ENCODE results near the gene ADAP1.

Gene ADAP1

GRCh38 chr7:877312-878232, 76.9 kb downstream of the ADAP1 start:
- Histone ChIP-seq H4K20me1 (ENCODE audit: insufficient read depth, low read length) (peaks cover 45% of the 10 kb centered on the region), H3K79me2 (ENCODE audit: insufficient read depth, low read length) (peaks cover 61% of the 10 kb centered on the region)
- DNase-seq, result peak; percentile 43

GRCh38 chr7:876972-877311, 77.5 kb downstream of the ADAP1 start:
- no peak for DNase-seq
- no peak for TF ChIP-seq CTCF (IDR thresholded peaks at IDR 0.05; ENCODE audit: borderline replicate concordance, extremely low read depth, low read length, poor library complexity, severe bottlenecking)
- no peak for TF ChIP-seq EZH2 (IDR thresholded peaks at IDR 0.05; ENCODE audit: borderline replicate concordance, low read depth, low read length, severe bottlenecking)

More at GRCh38 chr7:877312-878232, 76.9 kb downstream of the ADAP1 start:
- peak overlapping the region; percentile 80; the same call in 1 of the 2 replicates for H2AFZ ChIP-seq (ENCODE audit: low read depth, low read length)
- H3K4me3 ChIP-seq (ENCODE audit: low read depth in 1 of 2, low read length in 2 of 2), result peak overlapping the region; percentile 72 to 98; a peak in 3 of 4 replicates
- no peak for TF ChIP-seq CTCF (IDR thresholded peaks at IDR 0.05; ENCODE audit: borderline replicate concordance, extremely low read depth, low read length, poor library complexity, severe bottlenecking)
- TF ChIP-seq EZH2 (IDR thresholded peaks at IDR 0.05; ENCODE audit: borderline replicate concordance, low read depth, low read length, severe bottlenecking), result no peak
- H3K27me3 ChIP-seq (ENCODE audit: insufficient read depth, low read length, poor library complexity), result no peaks in the 10 kb centered on the region
- H3K4me1 ChIP-seq (ENCODE audit: insufficient read depth, low read length), result peaks cover 44% of the 10 kb centered on the region
- no peaks in the 10 kb centered on the region for H3K9me3 ChIP-seq (ENCODE audit: insufficient read depth, low read length, severe bottlenecking)
- H3K9ac ChIP-seq (ENCODE audit: low read depth, low read length), result peak overlapping the region; percentile 77
- peaks cover 36% of the 10 kb centered on the region for H3K36me3 ChIP-seq (ENCODE audit: insufficient read depth, low read length)
- H3K4me2 ChIP-seq (ENCODE audit: insufficient read depth, low read length), result peak overlapping the region; percentile 94
- 0 out of 3 replicates have a peak, but pooled peaks have one; percentile 2 for ATAC-seq (ENCODE audit: insufficient read depth, low read depth)
- H3K27ac ChIP-seq (ENCODE audit: low read length), result peak overlapping the region; percentile 81

GRCh38 chr7:876077-876971, 78.2 kb downstream of the ADAP1 start, which contains the start of gene GET4:
GET4 (plus strand) TSS chr7:876554; CDS start chr7:876646, 92 bp downstream.
- Histone ChIP-seq H3K36me3 (ENCODE audit: insufficient read depth, low read length) (peaks cover 44% of the 10 kb centered on the region), H2AFZ (ENCODE audit: low read depth, low read length) (peak within 1 kb of the TSS; percentile 80), H3K9me3 (ENCODE audit: insufficient read depth, low read length, severe bottlenecking) (no peaks in the 10 kb centered on the region), H3K27me3 (ENCODE audit: insufficient read depth, low read length, poor library complexity) (no peaks in the 10 kb centered on the region), H3K27ac (ENCODE audit: low read length) (peak within 1 kb of the TSS; percentile 81), H3K4me2 (ENCODE audit: insufficient read depth, low read length) (peak within 1 kb of the TSS; percentile 94), H3K4me1 (ENCODE audit: insufficient read depth, low read length) (peaks cover 44% of the 10 kb centered on the region), H3K79me2 (ENCODE audit: insufficient read depth, low read length) (peaks cover 48% of the 10 kb centered on the region), H3K9ac (ENCODE audit: low read depth, low read length) (peak within 1 kb of the TSS; percentile 77), H3K4me3 (ENCODE audit: low read depth in 1 of 2, low read length in 2 of 2) (peak within 1 kb of the TSS; percentile 72 to 98; a peak in 3 of 4 replicates), H4K20me1 (ENCODE audit: insufficient read depth, low read length) (peaks cover 33% of the 10 kb centered on the region)
- ATAC-seq (ENCODE audit: insufficient read depth, low read depth) (peak; percentile 83), DNase-seq (peak; percentile 95)
- peak; percentile 37 for TF ChIP-seq CTCF (IDR thresholded peaks at IDR 0.05; ENCODE audit: borderline replicate concordance, extremely low read depth, low read length, poor library complexity, severe bottlenecking)
- TF ChIP-seq EZH2 (IDR thresholded peaks at IDR 0.05; ENCODE audit: borderline replicate concordance, low read depth, low read length, severe bottlenecking), result no peak

More at GRCh38 chr7:876972-877311, 77.5 kb downstream of the ADAP1 start:
- H3K9ac ChIP-seq (ENCODE audit: low read depth, low read length), result peak overlapping the region; percentile 77
- peaks cover 39% of the 10 kb centered on the region for H3K36me3 ChIP-seq (ENCODE audit: insufficient read depth, low read length)
- no peaks in the 10 kb centered on the region for H3K27me3 ChIP-seq (ENCODE audit: insufficient read depth, low read length, poor library complexity)
- H3K4me3 ChIP-seq (ENCODE audit: low read depth in 1 of 2, low read length in 2 of 2), result peak overlapping the region; percentile 72 to 98; a peak in 3 of 4 replicates
- peak overlapping the region; percentile 80 for H2AFZ ChIP-seq (ENCODE audit: low read depth, low read length)
- peak; percentile 12 for ATAC-seq (ENCODE audit: insufficient read depth, low read depth)
- peaks cover 55% of the 10 kb centered on the region for H3K79me2 ChIP-seq (ENCODE audit: insufficient read depth, low read length)
- peak overlapping the region; percentile 81 for H3K27ac ChIP-seq (ENCODE audit: low read length)
- peak overlapping the region; percentile 94 for H3K4me2 ChIP-seq (ENCODE audit: insufficient read depth, low read length)
- peaks cover 39% of the 10 kb centered on the region for H4K20me1 ChIP-seq (ENCODE audit: insufficient read depth, low read length)
- no peaks in the 10 kb centered on the region for H3K9me3 ChIP-seq (ENCODE audit: insufficient read depth, low read length, severe bottlenecking)
- peaks cover 44% of the 10 kb centered on the region for H3K4me1 ChIP-seq (ENCODE audit: insufficient read depth, low read length)

All from DND-41 (cell line).